GM12891 (cell line): ENCODE data around the gene S100A3.

Source experiments
- PAX5 ChIP-seq: IDR thresholded peaks from 2 replicates; pipeline ENCODE4 v1.6.1; 2011; ENCODE audit warnings: low read length, moderate library complexity, mild to moderate bottlenecking; ENCODE audit not compliant: insufficient read depth, severe bottlenecking
- POLR2A ChIP-seq: IDR thresholded peaks from 2 replicates; pipeline ENCODE4 v1.6.1; 2011; ENCODE audit warnings: low read depth, low read length, control low read depth
- POLR2AphosphoS5 ChIP-seq: IDR thresholded peaks from 2 replicates; pipeline ENCODE4 v1.6.1; 2011; ENCODE audit warnings: low read depth, low read length, control low read depth
- SPI1 ChIP-seq: IDR thresholded peaks from 2 replicates; pipeline ENCODE4 v1.6.1; 2011; ENCODE audit warnings: low read depth, low read length, control low read depth

DNA sequence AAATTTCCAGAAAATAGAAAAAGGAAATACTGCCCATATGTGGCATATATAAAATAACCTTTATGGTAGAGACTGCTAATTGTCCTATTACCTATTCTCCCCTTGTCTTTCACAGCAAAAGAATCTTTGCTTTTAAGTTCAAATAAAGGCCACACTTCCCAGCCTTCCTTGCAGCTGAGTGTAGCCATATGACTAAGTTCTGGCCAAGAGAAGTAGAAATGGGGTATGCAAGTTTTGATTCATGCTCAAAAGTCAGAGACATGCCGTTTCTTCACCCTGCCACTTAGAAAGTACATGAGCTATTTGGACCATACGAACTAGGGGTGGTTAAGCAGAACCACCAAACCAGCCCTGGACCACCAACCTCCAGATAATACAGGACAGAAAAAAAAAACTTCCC, 34.9 kb upstream of the S100A3 start:
- TF ChIP-seq POLR2AphosphoS5 (no peak), SPI1 (no peak), POLR2A (no peak), PAX5 (no peak)
